OCI-LY3 (cell line): ENCODE data around the gene PNCK.

ENCODE experiments used
- H2AFZ ChIP-seq: fragments of 200-600, 300-600 bp; shearing (Covaris generic); 2 replicates; pipeline ENCODE4 v1.6.0; 2014; ENCODE audit warnings: antibody characterized with exemption, low read depth, low read length
- H3K27ac ChIP-seq: fragments of 200-600, 300-600 bp; sonication (generic); 2 replicates; pipeline ENCODE4 v1.5.1; 2014; ENCODE audit warnings: mild to moderate bottlenecking, low read length, moderate library complexity, mixed read lengths
- H3K27me3 ChIP-seq: fragments of 200-600, 300-600 bp; sonication (generic); 2 replicates; pipeline ENCODE4 v1.6.1; 2014; ENCODE audit warnings: low read depth, low read length, mixed read lengths
- H3K36me3 ChIP-seq: fragments of 200-600, 300-600 bp; sonication (generic); replicated peaks from 2 replicates; pipeline ENCODE3; 2014; ENCODE audit warnings: low read depth, low read length, mixed read lengths
- H3K4me1 ChIP-seq: fragments of 300-600, 200-600 bp; sonication (generic); 2 replicates; pipeline ENCODE4 v1.6.1; 2014; ENCODE audit warnings: low read length, mixed read lengths
- H3K4me2 ChIP-seq: fragments of 200-600, 300-600 bp; sonication (generic); 2 replicates; pipeline ENCODE4 v1.6.1; 2014; ENCODE audit warnings: low read length, mixed read lengths
- H3K4me3 ChIP-seq: fragments of 300-600, 200-600 bp; sonication (generic); 2 replicates; pipeline ENCODE4 v1.5.1; 2014; ENCODE audit warnings: antibody characterized with exemption, mild to moderate bottlenecking, low read length, moderate library complexity
- H3K79me2 ChIP-seq: fragments of 300-600, 200-600 bp; shearing (Covaris generic); 2 replicates; pipeline ENCODE4 v1.6.1; 2014; ENCODE audit warnings: mild to moderate bottlenecking, low read length, mixed read lengths
- H3K9ac ChIP-seq: fragments of 300-600, 200-600 bp; shearing (Covaris generic); 2 replicates; pipeline ENCODE4 v1.6.0; 2014; ENCODE audit warnings: mild to moderate bottlenecking, low read length, moderate library complexity
- H3K9me3 ChIP-seq: fragments of 200-600, 300-600 bp; shearing (Covaris generic); 2 replicates; pipeline ENCODE4 v1.6.1; 2014; ENCODE audit warnings: low read length, mixed read lengths; ENCODE audit not compliant: insufficient read depth
- H4K20me1 ChIP-seq: fragments of 200-600, 300-600 bp; sonication (generic); 2 replicates; pipeline ENCODE4 v1.6.1; 2016; ENCODE audit warnings: low read length, mixed read lengths; ENCODE audit not compliant: insufficient read depth
- EZH2phosphoT487 ChIP-seq: fragments of 200-600 bp; shearing (Covaris generic); IDR thresholded peaks from 2 replicates; pipeline ENCODE4 v1.6.1; 2018; ENCODE audit warnings: antibody characterized with exemption, mixed run types, low read depth
- TF ChIP-seq, protein P1 (sequence below): fragments of 200-600, 300-600 bp; sonication (generic); IDR thresholded peaks from 2 replicates; pipeline ENCODE4 v1.5.1; 2014; ENCODE audit warnings: antibody characterized with exemption, low read length, low read depth

The PNCK gene

DNA sequence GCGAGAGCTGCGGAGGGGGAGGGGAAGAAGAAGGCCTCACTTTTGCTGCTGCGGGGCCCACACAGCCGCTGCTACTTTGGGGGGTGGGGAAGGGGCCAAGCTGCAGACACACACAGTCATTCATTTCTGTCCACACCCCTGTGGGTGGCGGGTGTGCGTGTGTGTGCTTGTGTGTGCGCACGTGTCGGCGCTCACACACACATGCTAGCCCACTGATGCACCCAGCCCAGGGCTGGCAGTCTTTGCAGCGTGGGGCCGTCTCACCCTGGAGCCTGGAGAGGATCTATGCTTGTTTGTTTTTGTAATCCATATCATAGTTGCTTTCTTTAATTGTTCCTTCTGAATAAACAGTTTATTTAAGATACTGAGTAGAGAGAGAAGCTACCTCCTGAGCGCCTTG, 22.7 kb downstream of the PNCK start:
- H3K9ac ChIP-seq: no peak overlapping the region
- no peaks in the 10 kb centered on the region for H3K9me3 ChIP-seq
- H2AFZ ChIP-seq: no peak overlapping the region
- H3K27me3 ChIP-seq: no peaks in the 10 kb centered on the region
- H3K27ac ChIP-seq: no peak overlapping the region
- no peaks in the 10 kb centered on the region for H3K4me1 ChIP-seq
- H4K20me1 ChIP-seq: no peaks in the 10 kb centered on the region
- TF ChIP-seq EZH2phosphoT487: no peak
- TF ChIP-seq, protein P1, sequence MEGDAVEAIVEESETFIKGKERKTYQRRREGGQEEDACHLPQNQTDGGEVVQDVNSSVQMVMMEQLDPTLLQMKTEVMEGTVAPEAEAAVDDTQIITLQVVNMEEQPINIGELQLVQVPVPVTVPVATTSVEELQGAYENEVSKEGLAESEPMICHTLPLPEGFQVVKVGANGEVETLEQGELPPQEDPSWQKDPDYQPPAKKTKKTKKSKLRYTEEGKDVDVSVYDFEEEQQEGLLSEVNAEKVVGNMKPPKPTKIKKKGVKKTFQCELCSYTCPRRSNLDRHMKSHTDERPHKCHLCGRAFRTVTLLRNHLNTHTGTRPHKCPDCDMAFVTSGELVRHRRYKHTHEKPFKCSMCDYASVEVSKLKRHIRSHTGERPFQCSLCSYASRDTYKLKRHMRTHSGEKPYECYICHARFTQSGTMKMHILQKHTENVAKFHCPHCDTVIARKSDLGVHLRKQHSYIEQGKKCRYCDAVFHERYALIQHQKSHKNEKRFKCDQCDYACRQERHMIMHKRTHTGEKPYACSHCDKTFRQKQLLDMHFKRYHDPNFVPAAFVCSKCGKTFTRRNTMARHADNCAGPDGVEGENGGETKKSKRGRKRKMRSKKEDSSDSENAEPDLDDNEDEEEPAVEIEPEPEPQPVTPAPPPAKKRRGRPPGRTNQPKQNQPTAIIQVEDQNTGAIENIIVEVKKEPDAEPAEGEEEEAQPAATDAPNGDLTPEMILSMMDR: no peak
- H3K79me2 ChIP-seq: no peaks in the 10 kb centered on the region
- no peaks in the 10 kb centered on the region for H3K36me3 ChIP-seq
- H3K4me2 ChIP-seq: no peak overlapping the region
- no peak overlapping the region for H3K4me3 ChIP-seq

DNA sequence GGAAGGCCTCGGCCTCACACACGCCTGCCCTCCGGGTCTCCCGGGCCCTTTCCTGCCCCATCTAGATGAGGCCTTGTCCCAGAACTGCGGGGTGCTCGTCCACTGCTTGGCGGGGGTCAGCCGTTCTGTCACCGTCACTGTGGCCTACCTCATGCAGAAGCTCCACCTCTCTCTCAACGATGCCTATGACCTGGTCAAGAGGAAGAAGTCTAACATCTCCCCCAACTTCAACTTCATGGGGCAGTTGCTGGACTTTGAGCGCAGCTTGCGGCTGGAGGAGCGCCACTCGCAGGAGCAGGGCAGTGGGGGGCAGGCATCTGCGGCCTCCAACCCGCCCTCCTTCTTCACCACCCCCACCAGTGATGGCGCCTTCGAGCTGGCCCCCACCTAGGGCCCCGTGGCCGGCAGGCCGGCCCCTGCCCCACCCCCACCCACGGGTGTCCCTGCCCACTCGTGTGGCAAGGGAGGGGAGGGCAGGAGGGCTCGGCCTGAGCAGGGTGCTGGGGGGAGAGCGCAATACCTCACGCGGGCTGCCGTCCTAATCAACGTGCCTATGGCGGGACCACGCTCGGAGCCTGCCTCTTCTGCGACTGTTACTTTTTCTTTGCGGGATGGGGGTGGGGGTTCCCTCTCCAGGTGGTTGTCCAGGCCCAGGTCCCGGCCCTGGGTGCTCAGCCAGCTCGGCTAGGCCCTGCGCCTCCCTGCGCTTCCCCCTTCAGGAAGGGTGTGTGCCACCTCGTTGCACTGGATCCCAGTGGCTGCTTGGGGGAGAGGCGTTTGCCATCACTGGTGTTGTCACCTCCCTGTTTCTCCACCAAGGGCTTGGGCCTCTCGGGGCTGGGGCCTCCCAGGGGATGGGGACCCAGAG, 23.5 kb downstream of the PNCK start:
- H3K4me2 ChIP-seq: 0 out of 2 replicates have a peak overlapping the region, but pooled peaks have one; percentile 31
- H3K4me3 ChIP-seq: no peak overlapping the region
- H3K27me3 ChIP-seq: no peaks in the 10 kb centered on the region
- TF ChIP-seq EZH2phosphoT487: no peak
- TF ChIP-seq, protein P1: no peak
- H4K20me1 ChIP-seq: no peaks in the 10 kb centered on the region
- no peaks in the 10 kb centered on the region for H3K4me1 ChIP-seq
- peak overlapping the region; percentile 75; the same call in 1 of the 2 replicates for H2AFZ ChIP-seq
- H3K9me3 ChIP-seq: no peaks in the 10 kb centered on the region
- H3K36me3 ChIP-seq: no peaks in the 10 kb centered on the region
- H3K9ac ChIP-seq: no peak overlapping the region
- H3K79me2 ChIP-seq: no peaks in the 10 kb centered on the region
- no peak overlapping the region for H3K27ac ChIP-seq

DNA sequence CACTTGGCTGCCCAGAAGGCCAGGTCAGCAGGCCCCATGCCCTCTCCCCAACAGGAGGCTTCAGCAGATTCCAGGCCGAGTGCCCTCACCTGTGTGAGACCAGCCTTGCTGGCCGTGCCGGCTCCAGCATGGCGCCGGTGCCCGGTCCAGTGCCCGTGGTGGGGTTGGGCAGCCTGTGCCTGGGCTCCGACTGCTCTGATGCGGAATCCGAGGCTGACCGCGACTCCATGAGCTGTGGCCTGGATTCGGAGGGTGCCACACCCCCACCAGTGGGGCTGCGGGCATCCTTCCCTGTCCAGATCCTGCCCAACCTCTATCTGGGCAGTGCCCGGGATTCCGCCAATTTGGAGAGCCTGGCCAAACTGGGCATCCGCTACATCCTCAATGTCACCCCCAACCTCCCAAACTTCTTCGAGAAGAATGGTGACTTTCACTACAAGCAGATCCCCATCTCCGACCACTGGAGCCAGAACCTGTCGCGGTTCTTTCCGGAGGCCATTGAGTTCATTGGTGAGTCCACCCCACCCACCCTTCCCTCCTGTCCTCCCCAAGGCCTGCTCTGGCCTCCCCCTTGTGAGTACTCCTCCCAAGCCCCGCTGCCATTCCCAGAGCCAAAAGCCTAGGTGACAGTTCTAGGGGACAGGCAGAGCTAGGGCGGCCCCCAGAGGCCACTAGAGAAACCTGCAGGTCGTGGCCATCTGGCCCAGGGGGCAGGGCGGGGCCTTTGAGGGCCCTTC, 24.3 kb downstream of the PNCK start:
- Histone ChIP-seq H3K27me3 (no peaks in the 10 kb centered on the region), H3K9me3 (no peaks in the 10 kb centered on the region), H3K27ac (no peak overlapping the region), H3K4me2 (0 out of 2 replicates have a peak overlapping the region, but pooled peaks have one; percentile 31), H3K36me3 (no peaks in the 10 kb centered on the region), H3K4me1 (no peaks in the 10 kb centered on the region), H3K4me3 (no peak overlapping the region), H2AFZ (peak overlapping the region; percentile 75; the same call in 1 of the 2 replicates), H3K79me2 (no peaks in the 10 kb centered on the region), H3K9ac (no peak overlapping the region), H4K20me1 (no peaks in the 10 kb centered on the region)
- TF ChIP-seq, protein P1: peak; percentile 63
- no peak for TF ChIP-seq EZH2phosphoT487
